ENCODE measurements around the gene AKAP9.

DNA sequence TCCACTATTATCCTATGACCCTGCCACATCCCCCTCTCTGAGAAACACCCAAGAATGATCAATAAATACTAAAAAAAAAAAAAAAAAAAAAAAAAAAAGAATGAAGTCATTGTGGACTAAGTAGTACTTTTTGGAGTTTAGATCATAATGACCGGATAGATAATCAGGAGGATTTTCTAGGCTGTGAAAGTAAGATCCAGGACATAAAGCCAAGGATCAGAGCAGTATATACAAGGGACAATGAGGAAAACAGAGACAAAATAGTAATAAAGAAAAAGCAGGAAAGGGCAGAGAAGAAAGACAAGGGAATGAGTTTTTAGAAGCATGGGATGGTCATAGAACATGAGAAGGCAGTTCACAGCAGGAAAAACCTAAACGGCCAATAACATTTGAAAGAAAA is 87.6 kb downstream of the AKAP9 start:
- TF ChIP-seq, protein P1, sequence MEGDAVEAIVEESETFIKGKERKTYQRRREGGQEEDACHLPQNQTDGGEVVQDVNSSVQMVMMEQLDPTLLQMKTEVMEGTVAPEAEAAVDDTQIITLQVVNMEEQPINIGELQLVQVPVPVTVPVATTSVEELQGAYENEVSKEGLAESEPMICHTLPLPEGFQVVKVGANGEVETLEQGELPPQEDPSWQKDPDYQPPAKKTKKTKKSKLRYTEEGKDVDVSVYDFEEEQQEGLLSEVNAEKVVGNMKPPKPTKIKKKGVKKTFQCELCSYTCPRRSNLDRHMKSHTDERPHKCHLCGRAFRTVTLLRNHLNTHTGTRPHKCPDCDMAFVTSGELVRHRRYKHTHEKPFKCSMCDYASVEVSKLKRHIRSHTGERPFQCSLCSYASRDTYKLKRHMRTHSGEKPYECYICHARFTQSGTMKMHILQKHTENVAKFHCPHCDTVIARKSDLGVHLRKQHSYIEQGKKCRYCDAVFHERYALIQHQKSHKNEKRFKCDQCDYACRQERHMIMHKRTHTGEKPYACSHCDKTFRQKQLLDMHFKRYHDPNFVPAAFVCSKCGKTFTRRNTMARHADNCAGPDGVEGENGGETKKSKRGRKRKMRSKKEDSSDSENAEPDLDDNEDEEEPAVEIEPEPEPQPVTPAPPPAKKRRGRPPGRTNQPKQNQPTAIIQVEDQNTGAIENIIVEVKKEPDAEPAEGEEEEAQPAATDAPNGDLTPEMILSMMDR (IDR thresholded peaks at IDR 0.05), result no peak
- no peak for TF ChIP-seq POLR2A (IDR thresholded peaks at IDR 0.05)

Data from uterus (tissue), 2 donors.